ENCODE measurements around the gene MBP.
A peak's percentile ranks its signal among the peaks of the same experiment; 100 is the strongest.

The MBP gene

DNA sequence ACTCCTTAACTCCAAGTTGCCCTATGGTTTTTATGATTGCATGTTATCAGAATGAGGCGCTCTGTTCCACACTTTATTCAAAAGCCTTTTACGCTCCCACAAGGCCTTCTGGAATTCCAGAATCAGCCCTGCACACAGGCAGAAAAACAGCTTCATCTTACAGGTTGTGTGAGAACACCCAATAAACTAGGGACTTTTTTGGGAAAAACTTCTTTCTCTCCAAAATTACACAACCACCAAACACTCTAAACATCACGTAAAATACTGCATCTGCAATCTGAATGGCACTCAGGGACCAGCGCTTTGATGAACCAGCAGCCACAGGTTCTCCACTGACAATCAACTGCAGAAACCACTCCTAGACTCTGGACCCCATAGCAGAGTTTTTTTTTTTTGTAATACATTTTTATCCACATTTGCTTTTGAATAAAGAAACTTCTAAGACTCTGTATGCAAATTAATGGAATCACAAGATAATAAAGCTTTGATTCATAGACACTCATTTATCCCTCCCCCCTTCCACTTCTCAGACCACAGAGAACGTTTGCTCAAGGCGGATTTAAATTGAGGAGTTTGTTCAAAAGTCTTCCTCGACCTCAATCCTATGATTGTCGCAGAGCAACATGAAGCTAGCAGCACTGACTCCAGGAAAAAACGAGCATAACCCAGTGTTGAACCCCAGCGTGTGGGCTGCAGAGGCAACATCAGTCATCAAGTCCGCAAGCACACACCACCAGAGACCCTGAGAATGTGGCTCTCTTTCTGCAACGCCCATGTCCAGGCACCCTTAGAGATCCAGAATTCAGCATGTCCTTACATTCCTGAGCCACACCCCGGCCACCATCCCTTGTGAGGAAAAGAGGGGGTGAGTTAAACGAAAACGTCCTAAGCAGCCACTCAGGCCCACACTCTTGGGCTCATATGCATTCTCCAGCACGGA is 116.5 kb downstream of the MBP start:
- no peak for DNase-seq

DNA sequence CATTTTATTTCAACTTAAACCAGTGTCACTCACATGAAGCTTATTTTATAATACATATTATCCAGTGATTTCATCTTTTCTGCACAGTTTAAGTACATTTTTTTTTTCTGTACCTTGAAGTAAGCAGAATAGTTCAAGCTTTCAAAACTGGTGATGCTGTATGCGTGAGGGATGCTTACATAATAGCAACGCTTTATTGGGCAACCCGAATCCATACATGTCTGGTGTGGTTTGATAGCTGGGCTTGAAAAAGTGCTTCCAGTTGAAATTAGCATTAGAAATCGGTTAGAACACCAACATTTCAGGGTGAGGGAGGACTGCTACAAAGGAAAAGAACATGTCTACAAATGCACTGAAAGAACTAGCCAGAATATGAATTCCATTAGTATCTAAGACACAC is 117.4 kb downstream of the MBP start:
- DNase-seq = no peak

DNA sequence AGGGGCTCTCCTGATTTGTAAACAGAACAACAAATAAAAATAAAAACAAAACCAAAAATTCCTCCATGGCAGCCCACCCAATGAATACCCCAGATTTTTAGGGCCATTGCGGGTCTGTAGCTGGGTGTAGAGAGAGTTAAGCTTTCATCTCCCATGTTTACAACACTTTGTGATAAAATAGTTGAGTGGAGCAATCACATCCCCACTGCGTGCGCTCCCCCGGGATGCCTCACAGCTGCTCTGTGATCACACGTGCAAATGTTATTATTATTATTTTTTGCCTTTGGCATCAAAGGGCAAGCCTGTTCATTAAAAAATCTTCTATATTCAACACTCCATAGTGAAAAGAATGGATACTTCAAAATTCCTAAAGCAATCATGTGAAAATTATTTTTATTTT is 118.0 kb downstream of the MBP start:
- no peak for DNase-seq

DNA sequence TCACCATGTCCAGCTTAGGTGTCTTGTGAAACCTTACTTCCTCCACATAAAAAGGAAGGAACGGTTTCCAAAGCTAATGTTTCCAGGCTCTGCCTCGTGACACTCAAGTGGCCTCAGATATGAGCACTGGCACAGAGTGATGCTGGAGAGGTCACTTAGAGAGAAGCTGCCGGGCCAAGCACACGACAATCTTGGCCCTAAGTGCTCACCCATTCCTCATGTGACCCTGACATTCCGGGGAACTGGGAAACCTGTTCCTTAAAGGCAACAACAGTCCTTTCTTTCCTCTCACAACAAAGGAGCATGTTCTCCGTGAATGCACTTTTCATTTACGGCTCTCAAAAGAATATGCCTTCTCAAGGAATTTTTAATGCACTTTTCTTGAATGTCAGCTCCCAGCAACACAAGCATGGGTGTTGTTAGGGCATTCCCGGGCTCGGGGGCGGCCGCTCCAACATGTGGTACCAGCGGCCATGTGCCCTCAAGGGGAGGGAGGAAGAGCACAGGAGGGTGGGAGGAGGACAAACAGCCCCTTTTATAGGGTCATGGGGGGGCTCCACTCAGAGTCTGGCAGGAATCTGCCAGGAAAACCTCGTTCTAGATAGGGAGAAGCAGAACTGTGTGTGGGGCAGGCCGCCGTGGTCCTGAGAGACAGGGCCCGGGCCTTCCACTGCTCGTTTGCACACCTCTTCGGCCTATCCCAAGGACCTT is 118.6 kb downstream of the MBP start:
- no peak for DNase-seq

DNA sequence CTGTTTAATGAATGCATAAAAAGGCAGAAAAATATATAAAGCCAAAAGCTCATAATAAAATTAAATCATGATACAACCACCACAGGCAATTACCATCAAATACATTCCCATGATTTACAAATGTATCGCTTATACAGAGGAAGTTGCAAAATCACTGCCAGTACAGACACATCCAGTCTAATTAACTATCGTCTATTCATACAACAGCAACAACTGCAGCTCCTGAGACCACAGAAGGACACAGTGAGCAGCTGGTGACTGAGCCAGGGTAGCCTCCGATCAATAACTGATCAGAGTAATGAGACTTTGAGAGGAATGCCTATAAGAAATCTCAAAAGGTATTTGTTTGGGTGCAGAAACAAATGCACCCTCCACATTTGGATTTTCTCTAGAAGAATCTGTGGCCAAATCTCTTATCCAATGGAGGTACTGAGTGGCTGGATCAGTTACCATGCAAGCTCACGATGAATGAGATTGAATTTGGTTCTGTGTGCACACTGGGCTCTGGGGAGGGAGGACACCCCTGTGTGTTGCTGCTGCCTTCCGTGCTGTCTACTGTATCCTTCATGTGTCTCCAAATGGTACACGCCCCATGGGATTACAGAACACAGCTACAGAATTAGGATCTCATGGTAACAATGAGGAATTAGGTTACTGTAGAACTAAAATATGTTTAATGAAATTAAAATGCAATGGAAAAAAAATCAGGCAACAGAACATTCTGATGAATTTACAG is 119.6 kb downstream of the MBP start:
- DNase-seq = no peak

DNA sequence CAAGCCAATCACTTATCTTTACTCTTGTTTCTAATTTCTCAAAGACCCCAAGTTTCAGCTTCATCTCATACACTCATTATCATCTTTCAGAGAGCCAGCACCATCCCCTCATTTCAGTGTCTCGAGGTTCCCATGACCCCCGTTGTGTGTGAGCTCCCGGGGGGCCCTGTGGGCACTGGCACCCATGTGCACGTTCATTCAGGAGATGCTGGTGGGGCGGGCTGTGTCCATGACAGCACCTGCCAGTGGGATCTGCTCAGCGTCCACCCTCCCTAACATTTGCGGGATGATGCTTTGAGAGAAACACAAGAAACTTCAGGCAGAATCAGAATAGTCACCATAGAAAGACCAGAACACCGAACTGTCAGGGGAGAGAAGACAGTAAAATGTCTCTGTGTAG is 120.5 kb downstream of the MBP start:
- no peak for DNase-seq

DNA sequence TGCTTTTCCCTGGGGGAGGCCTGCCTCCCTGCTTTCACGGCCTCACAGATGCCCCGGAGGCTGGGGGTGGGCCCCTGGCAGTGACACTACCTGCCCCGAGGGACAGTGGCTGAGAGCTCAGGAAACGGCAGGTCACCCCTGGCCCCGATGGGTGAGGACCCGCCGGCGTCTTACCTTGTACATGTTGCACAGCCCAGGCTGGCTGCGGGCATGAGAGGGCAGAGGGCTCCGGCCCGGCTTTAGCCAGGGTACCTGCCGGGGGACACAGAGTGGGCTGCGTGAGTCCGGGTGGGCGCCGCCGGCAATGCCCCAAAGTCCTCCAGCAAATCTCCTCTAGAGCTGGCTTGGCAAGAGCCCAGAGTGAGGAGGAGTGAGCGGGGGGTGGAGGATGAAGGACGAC is 122.9 kb downstream of the MBP start:
- no peak for DNase-seq

DNA sequence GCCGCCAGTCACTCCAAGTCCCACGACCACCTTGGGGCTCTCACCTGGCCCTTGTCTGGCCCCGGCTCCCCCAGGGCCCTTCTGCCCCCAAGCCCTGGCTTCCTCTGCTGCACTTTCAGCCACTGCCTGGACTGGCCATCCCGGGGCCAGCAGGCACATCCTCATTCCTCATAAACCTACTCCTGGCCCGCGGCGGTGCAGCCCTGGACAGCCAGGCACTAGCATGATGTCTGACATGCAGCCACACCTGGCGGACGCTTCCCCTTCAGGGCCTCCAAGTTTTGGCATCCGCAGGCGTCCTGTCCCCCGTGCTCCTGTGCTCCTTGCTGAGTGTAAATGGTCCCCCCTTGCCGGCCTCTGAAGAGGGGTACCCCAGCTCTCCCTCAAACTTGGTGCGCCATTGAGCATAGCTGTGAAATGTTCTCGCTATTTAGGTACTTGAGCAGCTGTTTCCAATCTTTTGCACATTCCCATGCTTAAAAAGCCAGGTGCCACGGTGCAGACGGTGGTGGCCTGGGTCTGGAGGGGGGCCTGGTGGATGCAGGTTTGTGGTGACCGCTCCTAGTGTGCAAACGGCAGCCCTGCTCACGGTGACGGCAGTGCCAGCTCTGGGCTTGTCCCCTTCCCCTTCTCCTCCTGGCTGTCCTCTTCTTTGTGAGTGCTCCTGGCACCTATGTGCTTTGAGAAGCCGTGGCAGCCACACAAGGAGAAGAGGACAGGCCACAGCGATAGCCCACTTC is 123.8 kb downstream of the MBP start:
- no peak for DNase-seq

DNA sequence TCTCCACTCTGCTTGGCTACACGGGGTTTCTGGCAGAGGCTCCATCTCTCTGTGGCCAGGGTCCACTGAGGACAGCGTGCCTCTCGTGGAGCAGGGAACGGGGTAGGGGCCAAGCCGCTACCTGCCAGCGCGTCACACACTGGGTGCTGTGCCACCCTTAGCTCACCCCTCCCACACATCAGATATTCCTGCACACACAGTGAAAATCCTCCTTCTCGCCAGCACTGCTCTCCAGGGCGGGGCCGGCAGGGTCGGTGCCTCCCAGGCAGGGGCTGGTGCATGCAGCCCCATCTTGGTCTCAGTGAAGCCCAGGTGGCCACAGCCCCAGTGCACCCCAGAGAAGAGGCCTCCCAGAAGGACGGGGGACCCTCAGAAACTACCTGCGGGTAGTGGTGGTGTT is 124.6 kb downstream of the MBP start:
- DNase-seq = no peak

DNA sequence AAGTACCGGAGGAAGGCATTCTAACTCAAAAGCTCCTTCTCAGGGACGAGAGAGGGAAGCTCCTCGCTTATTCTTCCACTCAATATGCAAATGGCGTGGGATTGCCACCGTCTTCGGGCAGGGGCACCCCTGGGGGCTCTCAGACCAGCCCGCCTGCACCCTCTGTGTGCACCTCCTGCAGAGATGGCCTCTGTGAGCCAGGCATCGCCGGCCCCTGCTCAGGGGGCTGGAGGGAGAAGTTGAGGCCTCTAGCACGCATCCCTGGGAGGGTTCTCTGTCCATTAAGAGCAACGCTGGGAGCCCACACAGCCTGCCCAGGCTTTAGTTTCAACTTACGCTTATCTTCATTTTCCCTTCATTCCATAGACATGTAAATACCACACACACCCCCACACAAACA is 125.3 kb downstream of the MBP start:
- no peak for DNase-seq

DNA sequence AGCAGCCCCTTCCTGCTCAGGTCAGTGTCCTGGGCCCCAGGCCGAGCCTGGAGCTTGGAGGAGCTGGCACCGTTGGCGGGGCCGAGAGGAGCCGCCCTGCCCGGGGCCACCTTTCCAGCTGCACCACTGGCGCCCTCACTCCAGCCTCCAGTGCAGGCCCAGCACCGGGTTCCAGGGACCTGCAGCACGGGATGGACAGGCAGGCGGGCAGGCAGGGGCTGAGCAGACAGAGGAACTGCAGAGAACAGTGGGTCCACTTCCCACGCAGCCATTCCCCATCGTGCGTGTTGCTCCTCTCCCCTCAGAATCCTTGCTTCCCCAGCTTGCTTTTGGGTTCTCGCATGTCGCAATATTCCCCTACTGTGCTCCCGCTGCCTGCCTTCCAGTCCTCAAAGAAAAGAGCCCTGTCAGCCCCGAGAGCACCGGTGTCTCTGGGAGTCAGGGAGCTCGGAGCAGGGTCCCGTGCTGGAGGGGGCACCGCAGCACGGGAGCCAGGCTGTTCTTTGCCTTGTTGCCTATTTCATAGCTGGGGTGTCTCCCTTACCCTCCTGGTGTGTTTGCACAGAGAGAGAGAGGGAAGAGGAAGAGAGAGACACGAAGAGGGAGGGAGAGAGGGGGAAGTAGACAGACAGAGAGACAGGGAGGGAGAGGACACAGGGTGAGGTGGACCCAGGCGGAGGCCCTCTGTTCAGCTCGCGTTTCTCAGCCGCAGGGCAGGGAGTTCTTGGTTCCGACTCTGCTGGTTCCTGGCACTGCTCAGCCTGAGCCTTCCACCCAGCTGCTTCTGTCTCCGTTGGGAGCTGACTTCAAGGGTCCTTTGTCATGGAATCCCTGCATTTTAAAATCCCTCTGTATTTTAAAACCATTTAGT is 126.0 kb downstream of the MBP start:
- DNase-seq = no peak

DNA sequence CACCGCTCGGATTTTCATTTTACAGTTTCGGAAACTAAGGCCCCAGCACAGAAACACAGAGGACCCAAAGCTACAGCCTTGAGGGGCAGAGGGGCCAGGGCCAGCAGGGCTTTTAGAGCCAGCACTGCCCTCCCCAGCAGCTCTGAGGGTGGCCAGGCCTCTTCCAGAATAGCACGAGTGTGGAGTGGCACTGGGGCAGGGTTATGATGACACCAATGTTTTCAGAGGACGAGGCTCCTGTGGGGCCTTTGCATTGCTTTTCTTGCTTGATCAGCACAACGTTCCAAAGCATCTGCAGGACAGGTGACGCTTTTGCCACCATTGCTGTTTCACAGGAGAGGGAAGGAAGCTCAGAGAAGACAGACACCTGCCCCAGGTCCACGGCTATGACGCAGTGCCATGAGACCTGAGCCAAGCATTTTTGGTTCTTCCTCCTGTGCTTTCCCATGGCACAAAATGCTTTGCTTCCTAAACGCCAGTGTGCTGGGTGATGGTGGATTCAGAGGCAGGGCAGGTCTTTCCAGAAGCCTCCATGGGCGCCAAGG is 126.9 kb downstream of the MBP start:
- DNase-seq = no peak

DNA sequence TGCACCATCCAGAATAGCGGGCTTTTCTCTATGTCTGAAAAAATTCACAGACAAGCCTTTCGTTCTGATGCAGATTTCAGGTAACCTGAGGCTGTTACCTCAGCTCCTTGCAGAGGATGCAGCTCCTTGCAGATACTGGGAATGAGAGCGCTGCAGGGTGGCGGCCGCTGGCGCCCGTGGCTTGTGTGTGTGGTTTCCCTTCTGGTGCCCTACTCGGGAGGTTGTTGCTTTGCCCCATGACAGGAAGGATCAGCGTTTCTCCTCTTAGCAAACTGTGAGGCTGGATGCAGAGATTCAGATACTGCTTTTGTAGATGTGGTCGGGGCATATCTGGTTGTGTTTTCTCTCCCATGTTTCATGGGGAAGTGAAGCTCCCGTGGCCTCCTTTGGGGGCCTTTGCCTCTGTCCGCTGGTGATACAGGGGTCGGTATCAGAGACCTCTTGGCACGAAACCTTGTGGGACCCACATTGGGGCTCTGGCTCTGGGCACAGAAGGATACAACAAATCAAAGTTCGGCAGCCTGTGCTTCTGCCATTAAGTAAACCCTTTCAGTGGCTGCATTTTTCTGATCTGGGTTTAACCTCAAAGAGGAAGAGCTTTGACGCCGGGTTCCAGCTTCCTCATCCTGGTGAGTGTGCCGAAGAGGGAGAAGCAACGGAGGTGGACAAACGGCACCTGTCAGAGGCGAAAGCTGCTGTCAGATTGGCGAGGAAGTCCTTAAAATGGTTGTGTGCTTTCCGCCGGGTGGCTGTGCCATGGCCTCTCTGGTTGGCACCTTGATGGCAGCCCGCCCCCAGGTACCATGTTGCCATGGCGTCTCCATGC is 127.8 kb downstream of the MBP start:
- no peak for DNase-seq

DNA sequence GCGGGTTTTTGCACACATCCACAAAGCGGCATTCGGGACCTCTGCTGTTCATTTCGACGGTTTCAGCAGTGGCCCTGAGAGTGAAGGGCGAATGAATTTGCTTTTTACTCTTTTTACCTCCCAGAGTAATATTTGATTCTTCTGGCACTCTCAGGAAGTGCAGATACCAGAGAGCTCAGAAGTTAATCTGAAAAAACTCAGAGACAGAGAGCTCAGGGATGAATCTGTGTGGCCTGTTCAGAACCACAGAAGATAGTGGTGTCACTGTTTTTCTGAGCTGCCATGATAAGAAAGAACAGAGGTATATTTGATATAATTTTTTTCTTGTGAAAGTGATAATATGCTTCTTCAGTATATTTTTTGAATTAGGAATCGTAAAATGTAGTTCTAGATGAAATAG is 129.3 kb downstream of the MBP start:
- no peak for DNase-seq

DNA sequence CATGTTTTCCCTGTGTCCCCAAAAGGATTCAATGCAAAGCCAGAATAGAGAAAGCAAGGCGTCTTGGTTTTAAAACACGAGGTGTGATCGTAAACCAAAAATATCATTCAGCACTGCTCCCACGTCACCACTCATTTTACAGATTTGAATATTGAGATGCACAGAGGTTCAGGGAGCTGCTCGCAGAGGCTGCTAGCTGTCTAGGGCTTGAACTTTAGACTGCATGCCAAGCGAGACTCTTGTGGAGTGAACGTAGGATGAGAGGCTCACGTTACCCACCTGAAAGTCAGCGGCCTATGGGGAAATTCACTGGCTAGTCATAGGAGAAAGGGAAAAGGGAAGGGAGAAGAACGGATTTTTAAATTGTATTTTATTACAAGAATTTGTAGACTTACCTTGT is 130.1 kb downstream of the MBP start:
- no peak for DNase-seq

DNA sequence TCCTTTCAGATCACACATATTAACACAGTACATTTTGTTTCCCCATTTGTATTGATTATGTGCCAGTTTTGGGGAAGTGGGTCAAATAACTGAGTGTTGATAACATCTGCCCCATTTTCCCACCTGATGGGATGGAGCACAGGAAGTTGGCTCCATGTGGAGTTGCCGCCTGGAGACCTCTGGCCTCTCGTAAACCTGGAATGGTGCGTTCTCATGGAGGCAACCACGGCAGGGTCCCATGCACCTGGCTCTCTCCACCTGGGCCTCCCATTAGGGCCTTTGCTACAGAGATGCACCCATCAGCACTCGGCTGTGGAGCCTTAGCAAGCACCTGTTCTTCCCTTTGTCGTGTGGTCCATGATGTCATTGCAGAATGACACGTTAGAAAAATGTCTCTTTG is 130.6 kb downstream of the MBP start:
- DNase-seq = no peak

DNA sequence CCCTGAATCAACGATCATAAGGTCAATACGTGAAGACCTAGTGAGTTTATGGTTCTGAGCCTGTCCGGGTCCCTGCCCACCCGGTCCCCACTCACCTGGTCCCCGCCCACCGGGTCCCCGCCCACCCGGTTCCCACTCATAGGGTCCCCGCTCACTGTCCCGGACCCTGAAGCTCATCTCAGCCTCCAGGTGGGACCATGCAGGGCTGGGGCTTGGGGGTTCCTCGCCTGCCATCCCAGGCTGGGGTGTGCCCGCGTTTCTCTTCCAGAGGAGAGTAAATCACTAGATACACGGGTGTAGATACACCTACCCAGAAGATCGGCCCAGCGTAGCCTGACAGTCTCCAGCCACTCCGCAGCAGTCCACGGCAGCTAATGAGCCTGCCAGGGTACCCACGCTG is 131.5 kb downstream of the MBP start:
- no peak for DNase-seq

DNA sequence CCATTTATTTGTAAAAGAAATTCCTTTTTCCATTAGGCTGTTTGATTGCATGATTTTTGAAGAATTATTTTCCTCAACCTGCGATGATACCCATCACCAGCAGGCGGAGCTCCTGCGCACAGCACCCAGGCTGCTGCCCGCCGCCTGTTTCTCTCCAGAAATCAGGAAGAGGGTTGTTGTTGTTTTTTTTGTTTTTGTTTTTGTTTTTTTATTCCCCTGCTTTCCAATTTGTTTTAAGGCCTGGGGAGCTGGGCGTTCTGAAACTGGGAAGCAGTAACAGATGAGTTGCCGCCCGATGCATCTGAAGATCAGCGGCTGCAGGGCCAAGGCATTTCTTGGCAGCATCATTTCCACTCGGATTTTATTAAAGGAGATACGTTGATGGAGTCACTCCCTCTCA is 132.1 kb downstream of the MBP start:
- DNase-seq = peak; percentile 33

DNA sequence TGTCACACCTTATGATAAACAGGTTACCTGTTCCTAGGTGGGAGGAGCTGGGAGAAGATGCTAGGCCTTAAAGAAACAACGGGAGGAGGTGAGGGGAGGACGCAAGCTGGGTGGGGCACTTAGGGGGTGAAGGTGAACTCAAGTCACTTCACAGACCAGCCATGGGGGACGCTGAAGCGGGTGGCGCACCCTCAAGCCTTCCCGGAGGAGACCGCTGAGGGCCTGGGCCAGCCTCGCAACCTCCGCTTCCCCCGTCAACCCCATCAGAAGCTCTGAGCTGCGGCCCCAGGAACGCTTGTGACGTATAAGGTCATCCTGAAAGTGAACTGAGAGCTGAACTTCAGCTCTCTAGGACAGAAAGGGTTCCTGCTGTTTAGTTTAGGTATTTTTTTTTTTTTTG is 133.5 kb downstream of the MBP start:
- DNase-seq = no peak

DNA sequence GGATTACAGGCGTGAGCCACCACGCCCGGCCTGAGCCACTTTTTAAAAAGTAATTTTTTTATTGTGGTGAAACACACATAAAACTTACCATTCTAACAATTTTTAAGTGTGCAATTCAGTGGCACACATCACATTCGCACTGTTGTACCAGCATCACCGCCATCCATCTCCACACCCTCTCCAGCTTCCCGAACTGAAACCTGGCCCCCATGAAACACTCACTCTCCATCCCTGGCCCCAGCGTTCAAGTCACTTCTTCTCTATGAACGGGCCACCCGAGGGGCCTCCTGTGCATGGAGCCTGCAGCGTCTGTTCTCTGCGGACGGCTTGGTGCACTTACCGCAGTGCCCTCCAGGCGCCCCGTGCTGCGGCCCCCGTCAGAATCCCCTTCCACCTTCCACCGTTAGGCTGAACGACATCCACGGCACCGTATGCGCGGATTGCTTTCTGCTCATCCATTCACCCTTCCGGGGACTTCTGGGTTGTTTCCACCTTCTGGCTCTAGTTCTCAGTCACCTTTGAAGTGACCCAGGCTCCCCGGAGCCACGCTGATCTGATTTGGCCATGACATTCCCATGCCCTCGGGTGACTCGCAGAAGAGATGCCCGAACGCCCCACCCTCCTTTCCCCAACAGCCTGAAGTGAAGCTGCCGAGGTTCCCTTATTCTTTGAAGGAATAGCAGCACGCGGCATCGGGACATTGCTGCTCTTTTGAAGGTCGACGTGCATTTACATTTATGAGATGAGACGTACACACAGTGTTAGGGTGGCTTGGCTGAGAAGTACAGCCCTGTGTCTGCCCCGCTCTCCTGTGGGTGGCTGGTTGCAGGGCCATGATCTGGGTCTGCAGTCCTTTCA is 134.4 kb downstream of the MBP start:
- no peak for DNase-seq
